Posterior vena cava (tissue), 2 donors: ENCODE results near the gene STK32B. TPM values are rescaled to one million over a fixed set of nuclear protein-coding genes. Genes with fewer than 3 reads are reported as not detected.
"Not testable (repeated sequence)": the region's sequence is repeated elsewhere in the genome, so short reads cannot be mapped to it uniquely, and the experiment has no call there.

ENCODE experiments used
- DNase-seq: peaks from one replicate; pipeline ENCODE4 v3.0.0-alpha.2; 2020; ENCODE audit warnings: low spot score
- intact Hi-C, 2 donors: fragments of 100-400 bp; cut with DNase I; formaldehyde crosslinking; loops; one replicate each; pipeline versions ENCODE4 v1.14.1 to v1.14.2; 2022 to 2023
- total RNA-seq, 2 donors: library from RNA; stranded (reverse); fragmentation: NEBNext Ultra II Directional; extraction: Animal tissue kit (Norgen Biotek cat#: 25700); gene quantifications; one replicate each; pipeline ENCODE4 v1.2.1, GENCODE V29; 2021
- donor health status: DM: yes; HTN: yes; CAD: no.
- donor health status: DM: yes; HTN: yes; CAD: no.

The STK32B gene
- total RNA-seq, 2 donors from 2014 or later, result 3.1 to 3.5 TPM

GRCh38 chr4:5276475-5277075, 225.3 kb downstream of the STK32B start:
- intact Hi-C loops, result no loop called here
- no peak for DNase-seq

GRCh38 chr4:5277079-5277478, 225.8 kb downstream of the STK32B start:
- intact Hi-C loops, result no loop called here

GRCh38 chr4:5278213-5278612, 226.9 kb downstream of the STK32B start:
- intact Hi-C loops, result no loop called here
- DNase-seq, result no peak

More at GRCh38 chr4:5277079-5277478, 225.8 kb downstream of the STK32B start:
- no peak for DNase-seq

GRCh38 chr4:5280069-5280468, 228.8 kb downstream of the STK32B start:
- intact Hi-C loops, DNase-seq: not testable (repeated sequence)

GRCh38 chr4:5280828-5281227, 229.5 kb downstream of the STK32B start:
- no peak for DNase-seq
- intact Hi-C loops, result no loop called here

GRCh38 chr4:5283837-5284236, 232.6 kb downstream of the STK32B start:
- intact Hi-C loops, result no loop called here
- no peak for DNase-seq

GRCh38 chr4:5284517-5284916, 233.2 kb downstream of the STK32B start:
- no peak for DNase-seq
- intact Hi-C loops, result no loop called here

- no peak for DNase-seq
- intact Hi-C loops, result no loop called here
Observed at GRCh38 chr4:5292101-5292500, 240.8 kb downstream of the STK32B start.

GRCh38 chr4:5298000-5298787, 246.9 kb downstream of the STK32B start:
- DNase-seq, intact Hi-C loops: not testable (repeated sequence)

GRCh38 chr4:5300283-5300682, 249.0 kb downstream of the STK32B start:
- DNase-seq, result no peak
- intact Hi-C loops, result no loop called here

GRCh38 chr4:5307928-5308327, 256.6 kb downstream of the STK32B start:
- intact Hi-C loops, result no loop called here
- DNase-seq, result no peak

- intact Hi-C loops, result no loop called here
- no peak for DNase-seq
Observed at GRCh38 chr4:5322321-5322720, 271.0 kb downstream of the STK32B start.

GRCh38 chr4:5330339-5330989, 279.2 kb downstream of the STK32B start:
- intact Hi-C loops, result no loop called here
- DNase-seq, result no peak

GRCh38 chr4:5337731-5338130, 286.5 kb downstream of the STK32B start:
- DNase-seq, result no peak
- intact Hi-C loops, result no loop called here

GRCh38 chr4:5338531-5338930, 287.3 kb downstream of the STK32B start:
- intact Hi-C loops, result no loop called here

GRCh38 chr4:5340991-5341451, 289.7 kb downstream of the STK32B start:
- intact Hi-C loops, result no loop called here
- DNase-seq, result no peak

More at GRCh38 chr4:5338531-5338930, 287.3 kb downstream of the STK32B start:
- no peak for DNase-seq

GRCh38 chr4:5341526-5341925, 290.2 kb downstream of the STK32B start:
- no peak for DNase-seq
- intact Hi-C loops, result no loop called here

GRCh38 chr4:5355846-5356245, 304.6 kb downstream of the STK32B start:
- no peak for DNase-seq

GRCh38 chr4:5357870-5358269, 306.6 kb downstream of the STK32B start:
- no peak for DNase-seq
- intact Hi-C loops, result no loop called here

More at GRCh38 chr4:5355846-5356245, 304.6 kb downstream of the STK32B start:
- intact Hi-C loops, result no loop called here

GRCh38 chr4:5361968-5362367, 310.7 kb downstream of the STK32B start:
- no peak for DNase-seq
- intact Hi-C loops, result no loop called here
